ENCODE measurements around the gene MTERF2.
A peak's percentile ranks its signal among the peaks of the same experiment; 100 is the strongest.

Gene MTERF2

GRCh38 chr12:106986625-106987389 lies at the start of gene MTERF2:
Gene MTERF2, minus strand, starts transcription at chr12:106987146. Its CDS starts 8,432 bp downstream, at chr12:106978714.
- in situ Hi-C loops (cut with HindIII; ENCODE audit: low sequenced_read_pairs) = no loop called here
- DNase-seq (ENCODE audit: low read depth, low spot score) = peak; percentile 94
- peak within 1 kb of the TSS; percentile 75 for H3K4me3 ChIP-seq (ENCODE audit: low read depth, low read length)
- TF ChIP-seq CTCF (IDR thresholded peaks at IDR 0.05; ENCODE audit: low read depth, low read length) = no peak

GRCh38 chr12:107035733-107036132 lies 48.8 kb upstream of the MTERF2 start:
- no peak overlapping the region for H3K4me3 ChIP-seq (ENCODE audit: low read depth, low read length)
- no peak for DNase-seq (ENCODE audit: low read depth, low spot score)
- in situ Hi-C loops (cut with HindIII; ENCODE audit: low sequenced_read_pairs) = no loop called here
- TF ChIP-seq CTCF (IDR thresholded peaks at IDR 0.05; ENCODE audit: low read depth, low read length) = no peak

- no peak overlapping the region for H3K4me3 ChIP-seq (ENCODE audit: low read depth, low read length)
- DNase-seq (ENCODE audit: low read depth, low spot score) = no peak
- no peak for TF ChIP-seq CTCF (IDR thresholded peaks at IDR 0.05; ENCODE audit: low read depth, low read length)
- in situ Hi-C loops (cut with HindIII; ENCODE audit: low sequenced_read_pairs) = no loop called here
Observed at GRCh38 chr12:107033758-107034739, 47.1 kb upstream of the MTERF2 start.

GRCh38 chr12:107032266-107032665 lies 45.3 kb upstream of the MTERF2 start:
- no peak overlapping the region for H3K4me3 ChIP-seq (ENCODE audit: low read depth, low read length)
- TF ChIP-seq CTCF (IDR thresholded peaks at IDR 0.05; ENCODE audit: low read depth, low read length) = no peak
- DNase-seq (ENCODE audit: low read depth, low spot score) = no peak
- in situ Hi-C loops (cut with HindIII; ENCODE audit: low sequenced_read_pairs) = no loop called here

GRCh38 chr12:107031061-107031460 lies 44.1 kb upstream of the MTERF2 start:
- in situ Hi-C loops (cut with HindIII; ENCODE audit: low sequenced_read_pairs) = no loop called here
- no peak overlapping the region for H3K4me3 ChIP-seq (ENCODE audit: low read depth, low read length)
- no peak for DNase-seq (ENCODE audit: low read depth, low spot score)
- no peak for TF ChIP-seq CTCF (IDR thresholded peaks at IDR 0.05; ENCODE audit: low read depth, low read length)

- TF ChIP-seq CTCF (IDR thresholded peaks at IDR 0.05; ENCODE audit: low read depth, low read length) = no peak
- DNase-seq (ENCODE audit: low read depth, low spot score) = no peak
- H3K4me3 ChIP-seq (ENCODE audit: low read depth, low read length) = no peak overlapping the region
- in situ Hi-C loops (cut with HindIII; ENCODE audit: low sequenced_read_pairs) = no loop called here
Observed at GRCh38 chr12:107029081-107029480, 42.1 kb upstream of the MTERF2 start.

All from astrocyte of the spinal cord (primary cell).